ENCODE data around the gene CEPT1. TPM values are rescaled to one million over a fixed set of nuclear protein-coding genes. Genes with fewer than 3 reads are reported as not detected.
"Not testable (repeated sequence)": the region's sequence is repeated elsewhere in the genome, so short reads cannot be mapped to it uniquely, and the experiment has no call there.

CEPT1 gene
- total RNA-seq (74.5 and 90.4 TPM in 2 replicates), polyA plus RNA-seq (20.7 and 26.4 TPM in 2 replicates), polyA minus RNA-seq (ENCODE audit: low replicate concordance) (4.3 and 6.2 TPM in 2 replicates)
- 12.0 and 13.4 TPM in 2 replicates for polyA plus RNA-seq (2012)

- H3K4me3 ChIP-seq (replicated peaks in 1 of 4; ENCODE audit: control extremely low read depth in 1 of 4, insufficient read depth in 1 of 4, low read depth in 3 of 4, low read length in 4 of 4), result peak within 1 kb of the TSS; percentile 94 to 97 (median 97)
- H3K9ac ChIP-seq (ENCODE audit: insufficient read depth, low read length), result peak within 1 kb of the TSS; percentile 77
- H3K79me2 ChIP-seq (ENCODE audit: control insufficient read depth, insufficient read depth, low read length), result peaks cover 49% of the 10 kb centered on the region
- H3K4me1 ChIP-seq (ENCODE audit: control insufficient read depth, extremely low read depth, insufficient read depth, low read length), result no peaks in the 10 kb centered on the region
- H2AFZ ChIP-seq (ENCODE audit: low read length), result peak within 1 kb of the TSS; percentile 94
- no peaks in the 10 kb centered on the region for H3K9me3 ChIP-seq (ENCODE audit: control insufficient read depth, insufficient read depth, low read depth, low read length)
- H3K36me3 ChIP-seq (ENCODE audit: control insufficient read depth, insufficient read depth, low read length), result peaks cover 2% of the 10 kb centered on the region
- peak within 1 kb of the TSS; percentile 79 for H3K27ac ChIP-seq (ENCODE audit: insufficient read depth, low read length)
- peak; percentile 96 to 97 for DNase-seq (ENCODE audit: low read depth in 2 of 2)
- H4K20me1 ChIP-seq (ENCODE audit: control insufficient read depth, extremely low read depth, insufficient read depth, low read length), result no peaks in the 10 kb centered on the region
- TF ChIP-seq EZH2 (IDR thresholded peaks at IDR 0.05; ENCODE audit: low read length, missing control alignments) (no peak), CTCF (conservative IDR thresholded peaks at IDR 0.05 in 1 of 2, IDR thresholded peaks at IDR 0.05 in 1 of 2; ENCODE audit: low read depth in 1 of 2, low read length in 2 of 2) (no peak)
- H3K27me3 ChIP-seq (ENCODE audit: control insufficient read depth, insufficient read depth, low read length), result no peaks in the 10 kb centered on the region
- H3K4me2 ChIP-seq (ENCODE audit: extremely low read depth, insufficient read depth, low read length), result peak within 1 kb of the TSS; percentile 85
Measured at GRCh38 chr1:111139956-111140679, at the start of gene CEPT1, which contains the start of gene DRAM2. Gene CEPT1 (plus strand): TSS chr1:111140223. CDS start chr1:111147715, 7,492 bp downstream. Gene DRAM2 (minus strand): TSS chr1:111140093. CDS start chr1:111131554, 8,539 bp downstream.

DNA sequence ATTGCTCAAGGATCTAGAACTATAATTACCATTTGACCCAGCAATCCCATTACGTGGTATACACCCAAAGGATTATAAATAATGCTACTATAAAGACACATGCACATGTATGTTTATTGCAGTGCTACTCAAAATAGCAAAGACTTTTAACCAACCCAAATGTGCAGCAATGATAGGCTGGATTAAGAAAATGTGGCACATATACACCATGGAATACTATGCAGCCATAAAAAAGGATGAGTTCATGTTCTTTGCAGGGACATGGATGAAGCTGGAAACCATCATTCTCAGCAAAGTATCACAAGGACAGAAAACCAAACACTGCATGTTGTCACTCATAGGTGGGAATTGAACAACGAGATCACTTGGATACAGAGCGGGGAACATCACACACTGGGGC is 44.6 kb upstream of the CEPT1 start:
- not testable (repeated sequence) for H3K79me2 ChIP-seq (ENCODE audit: control insufficient read depth, insufficient read depth, low read length); H3K9me3 ChIP-seq (ENCODE audit: control insufficient read depth, insufficient read depth, low read depth, low read length); H2AFZ ChIP-seq (ENCODE audit: low read length); H3K27ac ChIP-seq (ENCODE audit: insufficient read depth, low read length); H3K4me1 ChIP-seq (ENCODE audit: control insufficient read depth, extremely low read depth, insufficient read depth, low read length); H3K36me3 ChIP-seq (ENCODE audit: control insufficient read depth, insufficient read depth, low read length); H4K20me1 ChIP-seq (ENCODE audit: control insufficient read depth, extremely low read depth, insufficient read depth, low read length); H3K4me3 ChIP-seq (replicated peaks in 1 of 4; ENCODE audit: control extremely low read depth in 1 of 4, insufficient read depth in 1 of 4, low read depth in 3 of 4, low read length in 4 of 4); DNase-seq (ENCODE audit: low read depth in 2 of 2); H3K4me2 ChIP-seq (ENCODE audit: extremely low read depth, insufficient read depth, low read length); H3K9ac ChIP-seq (ENCODE audit: insufficient read depth, low read length); H3K27me3 ChIP-seq (ENCODE audit: control insufficient read depth, insufficient read depth, low read length)

DNA sequence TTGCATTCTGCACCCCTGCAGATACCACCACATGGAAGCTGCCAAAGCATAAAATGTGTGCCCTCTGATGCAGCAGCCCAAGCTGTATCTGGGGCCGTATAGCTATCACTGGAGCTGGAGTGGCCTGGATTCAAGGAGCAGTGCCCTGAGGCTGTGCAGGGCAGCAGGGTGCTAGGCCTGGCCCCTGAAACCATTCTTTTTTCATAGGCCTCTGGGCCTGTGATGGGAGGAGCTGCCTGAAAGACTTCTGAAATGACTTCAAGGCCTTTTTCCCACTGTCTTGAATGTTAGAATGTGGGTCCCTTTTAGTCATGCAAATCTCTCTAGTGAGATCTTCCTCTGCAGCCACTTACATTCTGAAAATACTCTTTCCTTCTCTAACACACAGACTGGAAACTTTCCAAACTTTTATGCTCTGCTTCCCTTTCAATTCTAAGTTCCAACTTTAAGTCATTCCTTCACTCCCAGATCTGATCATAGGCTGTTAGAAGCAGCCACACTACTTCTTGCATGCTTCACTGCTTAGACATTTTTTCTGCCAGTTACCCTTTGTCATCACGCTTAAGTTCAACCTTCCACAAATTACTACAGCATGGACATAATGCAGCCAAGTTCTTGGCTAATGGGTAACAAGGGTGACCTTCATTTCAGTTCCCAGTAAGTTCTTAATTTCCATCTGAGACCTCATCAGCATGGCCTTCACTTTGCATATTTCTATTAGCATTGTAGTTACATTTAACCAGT is 42.5 kb upstream of the CEPT1 start:
- no peaks in the 10 kb centered on the region for H3K36me3 ChIP-seq (ENCODE audit: control insufficient read depth, insufficient read depth, low read length)

More for the DNA sequence above, 42.5 kb upstream of the CEPT1 start:
- no peak overlapping the region for H3K9ac ChIP-seq (ENCODE audit: insufficient read depth, low read length)
- H3K27ac ChIP-seq (ENCODE audit: insufficient read depth, low read length), result no peak overlapping the region
- H2AFZ ChIP-seq (ENCODE audit: low read length), result no peak overlapping the region
- no peak for DNase-seq (ENCODE audit: low read depth in 2 of 2)
- no peak for TF ChIP-seq CTCF (conservative IDR thresholded peaks at IDR 0.05 in 1 of 2, IDR thresholded peaks at IDR 0.05 in 1 of 2; ENCODE audit: low read depth in 1 of 2, low read length in 2 of 2)
- TF ChIP-seq EZH2 (IDR thresholded peaks at IDR 0.05; ENCODE audit: low read length, missing control alignments), result no peak
- no peaks in the 10 kb centered on the region for H3K27me3 ChIP-seq (ENCODE audit: control insufficient read depth, insufficient read depth, low read length)
- no peaks in the 10 kb centered on the region for H3K4me1 ChIP-seq (ENCODE audit: control insufficient read depth, extremely low read depth, insufficient read depth, low read length)
- H3K4me2 ChIP-seq (ENCODE audit: extremely low read depth, insufficient read depth, low read length), result no peak overlapping the region
- no peaks in the 10 kb centered on the region for H4K20me1 ChIP-seq (ENCODE audit: control insufficient read depth, extremely low read depth, insufficient read depth, low read length)
- no peak overlapping the region for H3K4me3 ChIP-seq (replicated peaks in 1 of 4; ENCODE audit: control extremely low read depth in 1 of 4, insufficient read depth in 1 of 4, low read depth in 3 of 4, low read length in 4 of 4)
- no peaks in the 10 kb centered on the region for H3K9me3 ChIP-seq (ENCODE audit: control insufficient read depth, insufficient read depth, low read depth, low read length)
- H3K79me2 ChIP-seq (ENCODE audit: control insufficient read depth, insufficient read depth, low read length), result no peaks in the 10 kb centered on the region

Measured in fibroblast of lung (primary cell).